Fibroblast of mammary gland (primary cell): ENCODE measurements around the gene CFAP161.

Experiments used
- DNase-seq: peaks from one replicate; pipeline ENCODE4 v3.0.0-alpha.2; 2010; ENCODE audit warnings: low read depth
- H3K4me3 ChIP-seq: 2 replicates; pipeline ENCODE4 v1.5.1; 2011; ENCODE audit warnings: low read depth, mild to moderate bottlenecking, low read length, moderate library complexity; ENCODE audit not compliant: control insufficient read depth
- TF ChIP-seq, protein P1 (sequence below): conservative IDR thresholded peaks from 2 replicates; pipeline ENCODE4 v1.5.1; 2011; ENCODE audit warnings: low read depth, low read length, inconsistent platforms; ENCODE audit not compliant: control insufficient read depth, insufficient read depth

The CFAP161 gene

DNA sequence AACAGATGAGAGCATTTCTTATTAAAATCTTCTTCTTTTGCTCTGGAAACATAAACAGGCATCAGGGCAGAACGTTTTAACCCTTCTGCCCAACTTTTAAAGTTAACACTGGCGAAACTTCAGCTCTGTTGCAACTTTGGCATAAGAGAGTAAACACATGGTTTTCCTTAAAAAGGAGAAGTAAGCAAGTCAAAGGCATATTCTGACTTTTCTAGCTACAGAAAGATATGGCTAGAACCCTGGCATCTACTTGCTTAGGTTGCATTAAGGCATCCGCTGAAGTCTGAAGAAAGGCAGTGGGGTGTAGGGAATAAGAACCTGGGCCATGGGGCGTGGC is 49.3 kb downstream of the CFAP161 start:
- DNase-seq: no peak
- TF ChIP-seq, protein P1, sequence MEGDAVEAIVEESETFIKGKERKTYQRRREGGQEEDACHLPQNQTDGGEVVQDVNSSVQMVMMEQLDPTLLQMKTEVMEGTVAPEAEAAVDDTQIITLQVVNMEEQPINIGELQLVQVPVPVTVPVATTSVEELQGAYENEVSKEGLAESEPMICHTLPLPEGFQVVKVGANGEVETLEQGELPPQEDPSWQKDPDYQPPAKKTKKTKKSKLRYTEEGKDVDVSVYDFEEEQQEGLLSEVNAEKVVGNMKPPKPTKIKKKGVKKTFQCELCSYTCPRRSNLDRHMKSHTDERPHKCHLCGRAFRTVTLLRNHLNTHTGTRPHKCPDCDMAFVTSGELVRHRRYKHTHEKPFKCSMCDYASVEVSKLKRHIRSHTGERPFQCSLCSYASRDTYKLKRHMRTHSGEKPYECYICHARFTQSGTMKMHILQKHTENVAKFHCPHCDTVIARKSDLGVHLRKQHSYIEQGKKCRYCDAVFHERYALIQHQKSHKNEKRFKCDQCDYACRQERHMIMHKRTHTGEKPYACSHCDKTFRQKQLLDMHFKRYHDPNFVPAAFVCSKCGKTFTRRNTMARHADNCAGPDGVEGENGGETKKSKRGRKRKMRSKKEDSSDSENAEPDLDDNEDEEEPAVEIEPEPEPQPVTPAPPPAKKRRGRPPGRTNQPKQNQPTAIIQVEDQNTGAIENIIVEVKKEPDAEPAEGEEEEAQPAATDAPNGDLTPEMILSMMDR: no peak
- peak overlapping the region; percentile 44 for H3K4me3 ChIP-seq

DNA sequence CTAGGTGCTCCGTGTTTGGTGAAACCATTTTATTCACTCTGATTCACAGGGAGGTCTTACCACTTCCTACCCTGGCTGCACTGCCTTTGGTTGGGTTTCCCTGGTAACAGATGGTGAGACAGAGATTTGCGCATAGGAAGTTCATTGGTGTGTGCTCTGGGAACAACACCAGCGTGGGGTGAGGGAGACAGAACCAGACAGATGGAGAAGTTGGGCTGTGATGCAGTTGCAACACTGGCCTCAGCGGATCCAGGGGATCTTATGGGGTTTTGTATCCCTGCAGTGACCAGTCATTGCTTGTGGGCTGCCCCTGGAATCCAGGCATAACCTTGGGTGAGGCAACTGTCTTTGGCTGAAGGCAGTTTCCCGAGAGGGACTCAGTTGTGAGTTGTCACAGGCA is 50.1 kb downstream of the CFAP161 start:
- TF ChIP-seq, protein P1: no peak
- H3K4me3 ChIP-seq: no peak overlapping the region
- peak; percentile 90 for DNase-seq

DNA sequence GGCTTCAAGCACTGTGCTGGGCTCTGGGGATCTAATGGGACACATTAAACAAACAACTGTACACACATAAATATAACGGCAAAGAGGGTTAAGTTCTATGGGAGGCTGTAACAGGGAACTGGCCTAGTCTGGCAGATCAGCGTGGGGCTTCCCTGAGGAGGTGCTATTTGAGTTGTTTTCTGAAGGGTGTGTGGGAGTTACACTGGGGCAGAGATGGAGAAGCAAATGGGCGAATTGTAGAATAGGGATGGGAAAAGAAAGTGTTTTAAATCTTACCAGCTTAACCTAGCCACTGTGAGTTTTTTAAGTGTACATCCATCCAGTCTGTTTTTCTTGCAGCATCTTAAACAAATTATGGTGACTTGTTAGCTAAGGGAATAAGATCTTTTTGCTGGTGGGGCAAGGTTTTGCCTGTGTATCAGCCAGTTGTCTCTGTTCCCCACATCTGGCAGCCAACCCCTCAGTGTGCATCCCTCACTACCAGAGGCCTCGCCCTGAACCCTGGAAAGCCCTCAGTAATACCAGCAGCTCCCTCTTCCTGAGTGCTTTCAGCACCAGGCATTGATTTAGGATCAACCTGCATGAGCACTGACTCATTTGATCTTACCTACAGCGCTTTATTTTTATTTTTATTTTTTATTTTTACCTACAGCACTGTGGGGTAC is 51.7 kb downstream of the CFAP161 start:
- no peak overlapping the region for H3K4me3 ChIP-seq
- no peak for DNase-seq
- TF ChIP-seq, protein P1: no peak

DNA sequence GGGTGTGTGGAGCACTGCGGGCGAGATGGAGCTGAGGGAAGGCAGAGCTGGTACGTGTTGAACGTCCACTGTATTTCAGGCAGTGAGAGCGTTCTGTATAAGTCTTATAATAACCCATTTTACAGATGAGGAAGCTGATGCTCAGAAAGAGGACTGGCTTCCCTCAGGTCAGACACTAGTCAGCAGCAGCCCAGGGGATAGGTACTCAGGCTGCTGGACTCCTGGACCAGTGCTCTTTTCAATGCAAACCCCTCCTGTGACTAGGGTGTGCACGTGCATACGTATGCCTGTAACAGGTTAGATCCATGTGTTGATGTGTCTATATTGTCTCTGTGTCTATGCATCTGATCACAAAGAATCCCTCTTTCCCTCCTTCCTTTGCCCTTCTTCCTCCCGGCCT is 54.3 kb downstream of the CFAP161 start:
- TF ChIP-seq, protein P1: no peak
- no peak overlapping the region for H3K4me3 ChIP-seq
- no peak for DNase-seq

DNA sequence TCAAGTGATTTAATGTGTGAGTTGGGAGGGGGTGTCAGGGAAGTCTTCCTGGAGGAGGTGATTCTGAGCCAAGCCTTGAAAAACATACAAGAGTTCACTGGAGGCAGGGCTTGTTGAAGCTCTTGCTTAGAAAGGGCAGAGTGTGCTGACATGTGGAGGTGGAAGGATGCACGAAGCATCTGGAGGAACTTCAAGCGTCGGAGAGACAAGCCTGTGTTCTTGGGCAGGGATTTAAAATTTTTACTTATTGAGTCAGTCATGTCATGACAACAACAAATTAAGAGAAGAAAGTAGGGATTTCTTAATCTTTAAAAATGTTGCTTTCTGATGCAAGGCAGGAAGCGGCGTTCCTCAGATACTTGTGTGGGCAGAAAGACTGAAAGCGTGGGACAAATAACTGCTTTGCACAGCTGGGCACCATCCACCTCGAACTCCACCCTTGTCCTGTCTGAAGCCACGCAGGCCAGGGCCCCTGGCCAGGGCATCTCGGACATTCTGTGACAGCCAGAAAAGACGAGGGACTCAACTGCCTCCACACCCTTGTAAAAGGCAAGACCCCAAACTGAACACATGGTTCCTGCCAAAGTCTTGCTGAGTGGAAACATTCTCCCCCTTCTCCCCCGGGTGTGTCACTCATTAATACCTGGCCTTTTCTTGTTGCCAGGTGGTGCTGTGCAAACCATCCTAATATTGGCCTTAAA is 55.7 kb downstream of the CFAP161 start:
- H3K4me3 ChIP-seq: no peak overlapping the region
- TF ChIP-seq, protein P1: no peak
- peak; percentile 99 for DNase-seq

DNA sequence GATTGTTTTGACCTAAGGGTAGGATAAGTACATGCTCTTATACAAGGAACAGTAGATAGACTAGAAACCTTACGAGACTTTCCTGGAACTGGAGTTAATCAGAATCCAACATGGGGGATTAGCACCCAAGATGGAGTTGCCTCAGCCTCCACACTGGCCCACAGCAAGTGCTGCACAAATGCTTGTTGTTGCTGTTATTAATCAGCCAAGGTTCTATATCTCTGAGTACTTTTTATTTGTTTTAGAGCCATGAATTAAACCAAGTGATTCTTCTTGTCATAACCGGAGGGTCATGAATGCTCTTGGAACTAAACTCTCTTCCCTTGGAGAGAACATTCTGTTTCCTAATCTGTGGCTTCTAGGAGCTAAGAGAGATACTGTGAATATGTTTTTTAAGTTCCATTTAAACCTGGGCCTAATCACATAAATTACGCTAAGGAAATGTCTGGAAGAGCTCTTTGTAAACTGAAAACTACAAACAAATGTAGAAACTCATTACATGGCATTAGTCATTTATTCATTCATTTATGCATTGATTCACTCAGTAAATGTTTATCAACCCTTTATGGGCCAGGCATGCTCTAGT is 56.9 kb downstream of the CFAP161 start:
- TF ChIP-seq, protein P1: no peak
- H3K4me3 ChIP-seq: no peak overlapping the region
- peak; percentile 68 for DNase-seq

DNA sequence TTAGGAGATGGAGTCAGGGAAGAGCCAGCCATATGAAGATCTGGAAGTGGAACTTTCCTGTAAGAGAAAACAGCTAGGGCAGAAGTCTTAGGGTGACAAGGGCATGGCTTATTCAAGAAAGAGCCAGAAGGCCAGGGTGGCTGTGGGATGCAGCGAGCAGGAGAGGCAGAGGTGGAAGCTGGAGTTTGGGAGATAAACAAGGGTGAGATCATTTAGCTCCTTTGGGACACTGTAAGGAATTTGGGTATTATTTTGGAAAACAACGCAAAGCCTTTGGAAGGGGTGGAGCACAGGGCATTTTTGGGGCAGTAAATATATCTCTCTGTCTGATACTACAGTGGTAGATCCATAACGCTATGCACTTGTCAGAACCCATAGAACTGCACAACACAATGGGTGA is 57.6 kb downstream of the CFAP161 start:
- H3K4me3 ChIP-seq: no peak overlapping the region
- DNase-seq: no peak
- TF ChIP-seq, protein P1: no peak
